Lung microvascular endothelial cell (primary cell): Measurements from ENCODE around the gene INTS1. TPM values are rescaled to one million over a fixed set of nuclear protein-coding genes. Genes with fewer than 3 reads are reported as not detected.
"Not testable (repeated sequence)": the region's sequence is repeated elsewhere in the genome, so short reads cannot be mapped to it uniquely, and the experiment has no call there.

Experiments
- DNase-seq, 2 donors: peaks; one replicate each; pipeline versions ENCODE4 v3.0.0 to v3.0.0-alpha.2; 2010; ENCODE audit warnings: low read depth in 2 of 2
- total RNA-seq: library from RNA; depleted of rRNA; stranded (reverse); fragments of >200 nt; gene quantifications from 2 replicates; pipeline ENCODE4 v1.2.1, GENCODE V29; 2014

The INTS1 gene
- total RNA-seq, 1 donor from 2014 or later = 26.8 TPM

- DNase-seq = no peak
These were observed 57.6 kb downstream of the INTS1 start for GRCh38 chr7:1446620-1447032.

GRCh38 chr7:1446026-1446425 is 58.2 kb downstream of the INTS1 start:
- DNase-seq = not testable (repeated sequence)

- DNase-seq = no peak
These were observed 58.8 kb downstream of the INTS1 start for GRCh38 chr7:1445341-1445740.

GRCh38 chr7:1444925-1445322 is 59.3 kb downstream of the INTS1 start:
- DNase-seq = no peak

- DNase-seq = no peak
These were observed 59.8 kb downstream of the INTS1 start for GRCh38 chr7:1444214-1444924.

- DNase-seq = not testable (repeated sequence)
These were observed 60.5 kb downstream of the INTS1 start for GRCh38 chr7:1443587-1444200.

- no peak for DNase-seq
These were observed 61.6 kb downstream of the INTS1 start for GRCh38 chr7:1442355-1443124.

GRCh38 chr7:1441615-1442354 is 62.4 kb downstream of the INTS1 start:
- DNase-seq = no peak

- no peak for DNase-seq
These were observed 63.6 kb downstream of the INTS1 start for GRCh38 chr7:1440620-1441019.

GRCh38 chr7:1439373-1440363 is 64.5 kb downstream of the INTS1 start:
- DNase-seq = no peak

- DNase-seq = no peak
These were observed 65.4 kb downstream of the INTS1 start for GRCh38 chr7:1438821-1439220.

- no peak for DNase-seq
These were observed 66.0 kb downstream of the INTS1 start for GRCh38 chr7:1438208-1438607.

GRCh38 chr7:1437155-1437880 is 66.9 kb downstream of the INTS1 start:
- no peak for DNase-seq

- no peak for DNase-seq
These were observed 67.6 kb downstream of the INTS1 start for GRCh38 chr7:1436608-1437007.

- DNase-seq = no peak
These were observed 69.1 kb downstream of the INTS1 start for GRCh38 chr7:1434891-1435670.

GRCh38 chr7:1434165-1434718 is 69.9 kb downstream of the INTS1 start:
- DNase-seq = no peak

- no peak for DNase-seq
These were observed 70.9 kb downstream of the INTS1 start for GRCh38 chr7:1433128-1433920.
